Tibial nerve (tissue), 4 donors: ENCODE results near the gene MED16. TPM values are rescaled to one million over a fixed set of nuclear protein-coding genes. Genes with fewer than 3 reads are reported as not detected.
"Not testable (repeated sequence)": the region's sequence is repeated elsewhere in the genome, so short reads cannot be mapped to it uniquely, and the experiment has no call there.

Source experiments
- DNase-seq, 2 donors: peaks; one replicate each; pipeline ENCODE4 v3.0.0-alpha.2; 2019; ENCODE audit warnings: low spot score in 2 of 2
- H3K27ac ChIP-seq, 4 donors: fragments of 200-600 bp; sonication (generic) in 3 of 4; one replicate each; pipeline ENCODE4 v1.5.1; 2017 to 2019; ENCODE audit warnings: mild to moderate bottlenecking in 1 of 4
- H3K27me3 ChIP-seq, 2 donors: fragments of 200-600 bp; sonication (generic) in 1 of 2; one replicate each; pipeline versions ENCODE4 v1.5.1 to v1.6.0; 2017 to 2019
- H3K36me3 ChIP-seq, 3 donors: fragments of 200-600 bp; sonication (generic); one replicate each; pipeline ENCODE4 v1.5.1; 2018 to 2019
- H3K4me1 ChIP-seq, 4 donors: fragments of 200-600 bp; sonication (generic) in 3 of 4; one replicate each; pipeline ENCODE4 v1.5.1; 2017 to 2019
- H3K4me3 ChIP-seq, 4 donors: fragments of 200-600 bp; sonication (generic) in 3 of 4; one replicate each; pipeline ENCODE4 v1.5.1; 2017 to 2019; ENCODE audit warnings: mild to moderate bottlenecking in 1 of 4, moderate library complexity in 1 of 4
- H3K9me3 ChIP-seq, 4 donors: fragments of 200-600 bp; sonication (generic) in 3 of 4; one replicate each; pipeline ENCODE4 v1.5.1; 2017 to 2019
- EP300 ChIP-seq, 2 donors: sonication (generic); formaldehyde crosslinking; IDR thresholded peaks; one replicate each; pipeline ENCODE4 v1.6.1; 2017; ENCODE audit warnings: antibody characterized with exemption in 2 of 2, mild to moderate bottlenecking in 1 of 2
- POLR2A ChIP-seq, 2 donors: fragments of 450-650 bp; IDR thresholded peaks; one replicate each; pipeline ENCODE4 v1.6.1; 2017; ENCODE audit warnings: antibody characterized with exemption in 2 of 2, mild to moderate bottlenecking in 2 of 2, moderate library complexity in 2 of 2
- WGBS, 2 donors: methylation state at CpG; one replicate each; pipeline ENCODE4 v1.1.5; 2018; 5-methylcytosine and 5-hydroxymethylcytosine counted together
- total RNA-seq, 4 donors: library from RNA; depleted of rRNA; stranded (reverse); fragments of >200 nt; gene quantifications; one replicate each; pipeline ENCODE4 v1.1.0, GENCODE V29; 2016
- TF ChIP-seq, protein P1 (sequence below), 5 experiments: fragments of 200-600 bp in 3 of 5; fragments of 450-650 bp in 2 of 5; sonication (generic) in 3 of 5; IDR thresholded peaks; one replicate each; pipeline ENCODE4 v1.5.1; 2016 to 2019; ENCODE audit warnings: antibody characterized with exemption in 5 of 5, mild to moderate bottlenecking in 3 of 5, moderate library complexity in 2 of 5

Gene MED16
- total RNA-seq, 4 donors from 2014 or later: 49.6 to 67.5 (median 53.9) TPM

DNA sequence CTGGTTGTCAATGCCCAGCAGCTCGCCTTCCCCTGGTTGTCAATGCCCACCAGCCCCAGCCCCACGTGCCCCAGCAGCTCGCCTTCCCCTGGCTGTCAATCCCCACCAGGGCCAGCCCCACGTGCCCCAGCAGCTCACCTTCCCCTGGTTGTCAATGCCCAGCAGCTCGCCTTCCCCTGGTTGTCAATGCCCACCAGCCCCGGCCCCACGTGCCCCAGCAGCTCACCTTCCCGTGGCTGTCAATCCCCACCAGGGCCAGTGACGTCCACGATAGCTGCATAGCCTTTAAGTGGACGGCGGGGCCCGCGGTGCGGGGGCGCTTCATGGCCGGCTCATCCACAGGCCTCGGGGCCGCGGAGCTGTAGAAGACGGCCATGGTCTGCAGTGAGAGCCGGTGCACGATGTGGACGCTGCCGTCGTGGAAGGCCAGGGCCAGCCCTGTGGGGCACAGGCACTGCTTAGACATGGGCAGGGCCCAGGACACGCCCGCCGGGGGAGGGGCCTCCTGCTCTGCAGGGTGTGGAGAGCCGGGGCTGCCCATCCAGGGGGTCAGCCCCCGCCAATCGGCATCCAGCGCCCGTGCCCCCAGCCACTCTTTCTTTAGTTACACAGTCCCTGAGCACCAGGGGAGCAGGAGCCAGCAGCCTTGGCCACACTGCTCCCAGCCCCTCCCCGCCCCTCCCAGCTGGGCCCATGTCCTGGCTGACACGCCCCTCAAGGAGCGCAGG lies 13.1 kb downstream of the MED16 start:
- H3K27ac ChIP-seq: no peak overlapping the region
- H3K4me1 ChIP-seq: no peaks in the 10 kb centered on the region
- TF ChIP-seq POLR2A (IDR thresholded peaks at IDR 0.05) (no peak), EP300 (IDR thresholded peaks at IDR 0.05) (no peak)
- TF ChIP-seq, protein P1, sequence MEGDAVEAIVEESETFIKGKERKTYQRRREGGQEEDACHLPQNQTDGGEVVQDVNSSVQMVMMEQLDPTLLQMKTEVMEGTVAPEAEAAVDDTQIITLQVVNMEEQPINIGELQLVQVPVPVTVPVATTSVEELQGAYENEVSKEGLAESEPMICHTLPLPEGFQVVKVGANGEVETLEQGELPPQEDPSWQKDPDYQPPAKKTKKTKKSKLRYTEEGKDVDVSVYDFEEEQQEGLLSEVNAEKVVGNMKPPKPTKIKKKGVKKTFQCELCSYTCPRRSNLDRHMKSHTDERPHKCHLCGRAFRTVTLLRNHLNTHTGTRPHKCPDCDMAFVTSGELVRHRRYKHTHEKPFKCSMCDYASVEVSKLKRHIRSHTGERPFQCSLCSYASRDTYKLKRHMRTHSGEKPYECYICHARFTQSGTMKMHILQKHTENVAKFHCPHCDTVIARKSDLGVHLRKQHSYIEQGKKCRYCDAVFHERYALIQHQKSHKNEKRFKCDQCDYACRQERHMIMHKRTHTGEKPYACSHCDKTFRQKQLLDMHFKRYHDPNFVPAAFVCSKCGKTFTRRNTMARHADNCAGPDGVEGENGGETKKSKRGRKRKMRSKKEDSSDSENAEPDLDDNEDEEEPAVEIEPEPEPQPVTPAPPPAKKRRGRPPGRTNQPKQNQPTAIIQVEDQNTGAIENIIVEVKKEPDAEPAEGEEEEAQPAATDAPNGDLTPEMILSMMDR (IDR thresholded peaks at IDR 0.05): no peak
- peaks cover 0 to 92% (median 17%) of the 10 kb centered on the region in 3 donors for H3K36me3 ChIP-seq
- 87% methylated on average over 21 to 34 of the region's 37 CpGs for WGBS, 2 donors
- H3K4me3 ChIP-seq: no peak overlapping the region
- H3K9me3 ChIP-seq: no peaks in the 10 kb centered on the region
- no peaks in the 10 kb centered on the region for H3K27me3 ChIP-seq
- DNase-seq: no peak

DNA sequence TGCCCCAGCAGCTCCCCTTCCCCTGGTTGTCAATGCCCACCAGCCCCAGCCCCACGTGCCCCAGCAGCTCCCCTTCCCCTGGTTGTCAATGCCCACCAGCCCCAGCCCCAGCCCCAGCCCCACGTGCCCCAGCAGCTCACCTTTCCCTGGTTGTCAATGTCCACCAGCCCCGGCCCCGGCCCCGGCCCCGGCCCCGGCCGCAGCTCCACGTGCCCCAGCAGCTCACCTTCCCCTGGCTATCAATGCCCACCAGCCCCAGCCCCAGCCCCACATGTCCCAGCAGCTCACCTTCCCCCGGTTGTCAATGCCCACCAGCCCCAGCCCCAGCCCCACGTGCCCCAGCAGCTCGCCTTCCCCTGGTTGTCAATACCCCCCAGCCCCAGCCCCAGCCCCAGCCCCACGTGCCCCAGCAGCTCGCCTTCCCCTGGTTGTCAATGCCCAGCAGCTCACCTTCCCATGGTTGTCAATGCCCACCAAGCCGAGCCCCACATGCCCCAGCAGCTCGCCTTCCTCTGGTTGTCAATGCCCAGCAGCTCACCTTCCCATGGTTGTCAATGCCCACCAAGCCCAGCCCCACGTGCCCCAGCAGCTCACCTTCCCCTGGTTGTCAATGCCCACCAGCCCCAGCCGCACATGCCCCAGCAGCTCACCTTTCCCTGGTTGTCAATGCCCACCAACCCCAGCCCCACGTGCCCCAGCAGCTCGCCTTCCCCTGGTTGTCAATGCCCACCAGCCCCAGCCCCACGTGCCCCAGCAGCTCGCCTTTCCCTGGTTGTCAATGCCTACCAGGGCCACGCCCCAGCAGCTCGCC lies 14.0 kb downstream of the MED16 start:
- H3K4me3 ChIP-seq, DNase-seq, H3K27ac ChIP-seq, H3K4me1 ChIP-seq, H3K27me3 ChIP-seq, H3K9me3 ChIP-seq: not testable (repeated sequence)
- peaks cover 0 to 92% (median 17%) of the 10 kb centered on the region in 3 donors for H3K36me3 ChIP-seq
- 81 to 90% methylated on average over 15 to 18 of the region's 24 CpGs for WGBS, 2 donors

DNA sequence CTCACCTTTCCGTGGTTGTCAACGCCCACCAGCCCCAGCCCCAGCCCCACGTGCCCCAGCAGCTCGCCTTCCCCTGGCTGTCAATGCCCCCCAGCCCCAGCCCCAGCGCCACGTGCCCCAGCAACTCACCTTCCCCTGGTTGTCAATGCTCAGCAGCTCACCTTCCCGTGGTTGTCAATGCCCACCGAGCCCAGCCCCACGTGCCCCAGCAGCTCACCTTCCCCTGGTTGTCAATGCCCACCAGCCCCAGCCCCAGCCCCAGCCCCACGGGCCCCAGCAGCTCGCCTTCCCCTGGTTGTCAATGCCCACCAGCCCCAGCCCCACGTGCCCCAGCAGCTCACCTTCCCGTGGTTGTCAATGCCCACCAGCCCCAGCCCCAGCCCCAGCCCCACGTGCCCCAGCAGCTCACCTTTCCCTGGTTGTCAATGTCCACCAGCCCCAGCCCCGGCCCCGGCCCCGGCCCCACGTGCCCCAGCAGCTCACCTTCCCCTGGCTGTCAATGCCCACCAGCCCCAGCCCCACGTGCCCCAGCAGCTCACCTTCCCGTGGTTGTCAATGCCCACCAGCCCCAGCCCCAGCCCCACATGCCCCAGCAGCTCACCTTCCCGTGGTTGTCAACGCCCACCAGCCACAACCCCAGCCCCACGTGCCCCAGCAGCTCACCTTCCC lies 14.9 kb downstream of the MED16 start:
- H3K4me3 ChIP-seq, H3K9me3 ChIP-seq, H3K4me1 ChIP-seq, DNase-seq, H3K27me3 ChIP-seq, H3K27ac ChIP-seq: not testable (repeated sequence)
- peaks cover 0 to 92% (median 17%) of the 10 kb centered on the region in 3 donors for H3K36me3 ChIP-seq
- 87 to 91% methylated on average over 8 to 15 of the region's 23 CpGs for WGBS, 2 donors

DNA sequence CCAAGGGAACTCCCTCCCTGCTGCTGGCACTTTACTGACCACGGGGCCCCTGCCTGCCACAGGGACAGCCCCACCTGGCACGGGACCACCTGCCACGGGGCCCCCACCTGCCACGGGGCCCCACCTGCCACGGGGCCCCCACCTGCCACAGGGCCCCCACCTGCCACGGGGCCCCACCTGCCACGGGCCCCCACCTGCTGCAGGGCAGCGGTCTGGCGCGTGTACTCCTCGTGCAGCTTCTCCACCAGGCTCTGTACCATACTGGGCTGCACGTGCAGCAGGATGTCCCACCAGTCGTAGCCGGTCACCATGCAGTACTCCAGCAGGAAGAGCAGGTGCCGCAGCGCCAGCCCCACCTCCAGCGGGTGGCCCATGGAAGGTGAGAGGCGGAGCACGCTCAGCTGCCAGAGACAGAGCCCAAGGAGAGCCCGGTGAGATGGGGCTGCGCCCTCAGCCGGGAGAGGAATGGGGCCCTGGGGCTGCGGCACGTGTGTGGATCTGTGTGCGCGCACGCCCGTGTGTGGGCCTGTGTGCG lies 16.1 kb downstream of the MED16 start:
- Histone ChIP-seq H3K4me1 (peaks cover 0 to 15% (median 3%) of the 10 kb centered on the region in 4 donors), H3K36me3 (peaks cover 0 to 88% (median 14%) of the 10 kb centered on the region in 3 donors), H3K4me3 (no peak overlapping the region), H3K9me3 (no peaks in the 10 kb centered on the region), H3K27ac (no peak overlapping the region), H3K27me3 (no peaks in the 10 kb centered on the region)
- WGBS, 2 donors: 92 to 93% methylated on average over 22 to 27 of the region's 29 CpGs
- DNase-seq: no peak
- TF ChIP-seq, protein P1 (IDR thresholded peaks at IDR 0.05): no peak
- TF ChIP-seq EP300 (IDR thresholded peaks at IDR 0.05) (no peak), POLR2A (IDR thresholded peaks at IDR 0.05) (no peak)

GRCh38 chr19:876089-876488 lies 16.9 kb downstream of the MED16 start:
- DNase-seq: no peak
- Histone ChIP-seq H3K27ac (no peak overlapping the region), H3K36me3 (peaks cover 0 to 85% (median 10%) of the 10 kb centered on the region in 3 donors), H3K9me3 (no peaks in the 10 kb centered on the region), H3K4me1 (peaks cover 0 to 16% (median 3%) of the 10 kb centered on the region in 4 donors), H3K27me3 (no peaks in the 10 kb centered on the region), H3K4me3 (no peak overlapping the region)
- 64 to 71% methylated on average over 18 of the region's 18 CpGs for WGBS, 2 donors
- TF ChIP-seq EP300 (IDR thresholded peaks at IDR 0.05) (no peak), POLR2A (IDR thresholded peaks at IDR 0.05) (no peak)
- TF ChIP-seq, protein P1 (IDR thresholded peaks at IDR 0.05): no peak
